Measurements from ENCODE around the gene BTRC.

Gene BTRC

DNA sequence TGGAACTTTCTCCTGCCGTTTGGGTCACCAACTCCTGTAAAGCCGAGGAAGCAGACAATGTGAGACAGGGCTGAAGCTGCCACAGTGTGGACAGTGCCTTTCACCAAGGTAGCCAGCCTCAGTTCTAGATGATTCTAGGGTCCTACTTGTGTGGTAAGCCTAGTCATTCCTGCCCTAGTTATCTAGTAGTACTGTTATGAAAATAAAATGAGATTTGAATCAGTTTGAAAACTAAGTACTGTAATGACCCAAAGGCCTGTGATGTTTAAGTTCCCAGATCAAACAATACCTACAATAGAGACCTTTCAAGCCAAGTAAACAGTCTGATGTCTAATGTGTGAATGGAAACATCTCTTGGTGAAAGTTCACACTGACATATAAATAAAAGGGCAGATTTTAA is 197.0 kb downstream of the BTRC start:
- DNase-seq: no peak

DNA sequence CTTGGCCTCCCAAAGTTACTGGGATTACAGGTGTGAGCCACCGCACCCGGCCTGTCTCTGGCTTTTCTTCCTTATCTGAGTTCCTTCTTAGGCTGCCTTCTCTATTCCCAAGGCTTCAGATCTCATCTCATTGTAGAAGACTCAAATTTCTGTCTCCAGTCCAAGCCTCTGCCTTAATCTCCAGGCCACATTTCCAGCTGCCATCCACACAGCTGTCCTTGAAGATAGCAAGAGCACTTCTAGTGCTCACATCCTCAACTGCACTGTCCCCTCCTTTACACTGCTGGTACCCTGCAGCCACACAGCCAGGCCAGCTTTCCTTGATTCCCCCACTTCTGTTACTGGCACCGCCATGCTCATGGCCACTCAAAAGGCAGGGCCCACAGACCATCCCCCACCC is 198.5 kb downstream of the BTRC start:
- no peak for DNase-seq

DNA sequence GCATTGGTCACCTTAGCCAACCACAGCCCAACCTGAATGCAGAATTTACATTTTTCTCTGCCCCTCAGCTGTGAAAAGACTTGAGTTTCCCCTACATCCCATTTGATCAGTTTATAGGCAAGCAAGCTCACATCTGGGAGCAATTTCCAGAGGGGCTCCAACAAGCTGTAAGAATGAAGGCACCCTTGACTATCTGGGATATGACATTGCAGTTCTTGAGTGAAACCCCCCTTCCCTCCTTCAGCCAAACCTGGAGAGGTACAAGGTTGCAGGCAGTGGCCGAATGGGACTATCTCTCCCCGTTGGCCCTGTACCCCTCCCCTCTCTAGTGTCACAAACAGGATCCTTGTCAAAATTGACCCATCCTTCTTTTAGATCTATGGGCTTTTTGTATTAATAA is 203.6 kb downstream of the BTRC start:
- DNase-seq: no peak

DNA sequence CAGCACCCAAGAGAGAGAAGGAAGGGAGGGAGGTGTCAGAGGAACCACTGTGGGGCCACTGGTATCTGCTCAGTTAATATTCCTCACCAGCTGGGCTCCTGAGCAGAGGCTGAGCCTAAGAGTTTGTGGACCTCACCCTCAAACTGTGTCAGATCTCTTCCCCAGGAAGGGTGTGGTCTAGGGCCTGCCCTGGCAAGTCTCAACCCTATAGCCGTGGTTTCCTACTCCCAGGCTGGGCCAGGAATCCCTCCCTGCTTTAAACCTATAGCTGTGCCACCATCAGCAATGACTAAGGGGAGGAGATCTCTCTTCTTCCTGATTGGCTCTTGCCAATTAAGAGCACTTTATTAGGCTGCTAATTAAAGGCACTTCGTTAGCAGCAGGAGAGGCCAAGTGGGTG is 204.2 kb downstream of the BTRC start:
- no peak for DNase-seq

DNA sequence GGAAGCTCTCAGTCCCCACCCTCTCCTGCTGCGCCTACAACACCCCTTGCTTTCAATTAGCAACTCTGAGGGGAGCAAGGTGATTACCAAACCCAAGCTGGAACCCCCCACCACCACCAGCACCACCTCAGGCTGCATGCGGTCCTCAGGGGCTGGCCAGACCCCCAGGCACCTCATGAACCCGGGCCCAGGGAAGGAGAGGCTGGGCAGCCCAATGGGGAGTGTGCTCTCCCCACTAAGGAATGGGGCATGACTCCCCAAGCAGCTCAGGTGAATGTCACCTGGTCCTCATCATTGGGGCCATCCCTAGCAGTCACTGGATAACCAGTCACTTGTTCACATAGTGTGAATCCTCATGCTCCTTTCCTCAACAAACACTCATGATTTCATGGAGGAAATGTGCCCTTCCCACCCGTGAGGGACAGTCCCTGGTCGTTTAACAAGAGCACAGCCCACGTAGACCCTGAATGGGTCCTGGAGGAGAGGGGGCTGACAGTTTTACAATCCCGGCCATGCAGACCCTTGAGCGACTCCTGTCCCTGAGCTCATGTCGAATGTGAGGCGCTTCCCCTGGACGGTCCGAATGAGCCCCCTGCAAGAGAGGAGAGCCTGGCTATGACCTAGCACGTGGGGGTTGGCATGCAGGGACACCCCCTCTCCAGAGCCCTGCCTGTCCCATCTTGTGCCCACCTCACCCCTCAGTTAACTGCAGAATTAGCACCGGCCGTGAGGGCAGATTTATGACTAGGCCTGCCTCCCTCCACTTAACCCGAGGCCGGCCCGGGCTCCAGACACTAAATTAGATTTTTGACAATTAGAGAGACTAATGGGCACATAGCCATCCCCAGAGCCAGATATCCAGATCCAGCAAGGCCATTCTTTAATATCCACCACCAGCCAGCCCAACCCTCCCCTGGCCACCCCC is 205.0 kb downstream of the BTRC start:
- DNase-seq: no peak

DNA sequence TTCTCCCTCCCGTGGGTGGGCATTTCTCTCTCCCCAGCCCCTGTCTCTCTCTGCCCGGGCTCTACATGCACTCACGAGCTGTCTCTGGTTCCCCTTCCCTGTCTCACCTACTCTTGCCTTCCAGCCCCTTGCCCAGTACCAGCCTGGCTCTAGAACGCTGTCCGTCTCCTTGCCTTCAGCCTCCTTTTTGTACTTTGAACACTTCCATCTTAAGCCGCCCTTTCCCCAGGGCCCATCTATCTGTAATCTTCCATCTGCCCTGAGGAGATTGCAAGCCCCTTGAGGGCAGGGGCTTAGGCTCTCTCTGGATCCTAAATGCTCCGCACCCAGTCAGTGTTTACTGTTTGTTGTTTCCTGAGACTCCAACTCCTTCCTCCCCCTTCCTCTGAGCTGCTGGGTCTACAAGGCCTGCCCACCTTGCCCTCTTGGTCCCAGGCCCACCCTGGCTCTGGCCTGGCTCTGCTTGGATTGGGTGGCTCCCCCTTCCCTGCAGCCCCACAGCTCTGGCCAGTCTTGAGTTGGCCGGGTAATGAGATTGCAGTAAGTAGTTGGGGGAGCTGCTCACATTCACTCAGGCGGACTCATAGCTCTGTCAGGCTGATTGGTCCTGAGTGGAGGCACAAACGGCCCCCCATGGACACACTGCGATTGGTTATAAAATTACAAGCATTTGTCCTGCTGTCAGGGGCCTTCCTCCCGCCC is 205.8 kb downstream of the BTRC start:
- DNase-seq: no peak

DNA sequence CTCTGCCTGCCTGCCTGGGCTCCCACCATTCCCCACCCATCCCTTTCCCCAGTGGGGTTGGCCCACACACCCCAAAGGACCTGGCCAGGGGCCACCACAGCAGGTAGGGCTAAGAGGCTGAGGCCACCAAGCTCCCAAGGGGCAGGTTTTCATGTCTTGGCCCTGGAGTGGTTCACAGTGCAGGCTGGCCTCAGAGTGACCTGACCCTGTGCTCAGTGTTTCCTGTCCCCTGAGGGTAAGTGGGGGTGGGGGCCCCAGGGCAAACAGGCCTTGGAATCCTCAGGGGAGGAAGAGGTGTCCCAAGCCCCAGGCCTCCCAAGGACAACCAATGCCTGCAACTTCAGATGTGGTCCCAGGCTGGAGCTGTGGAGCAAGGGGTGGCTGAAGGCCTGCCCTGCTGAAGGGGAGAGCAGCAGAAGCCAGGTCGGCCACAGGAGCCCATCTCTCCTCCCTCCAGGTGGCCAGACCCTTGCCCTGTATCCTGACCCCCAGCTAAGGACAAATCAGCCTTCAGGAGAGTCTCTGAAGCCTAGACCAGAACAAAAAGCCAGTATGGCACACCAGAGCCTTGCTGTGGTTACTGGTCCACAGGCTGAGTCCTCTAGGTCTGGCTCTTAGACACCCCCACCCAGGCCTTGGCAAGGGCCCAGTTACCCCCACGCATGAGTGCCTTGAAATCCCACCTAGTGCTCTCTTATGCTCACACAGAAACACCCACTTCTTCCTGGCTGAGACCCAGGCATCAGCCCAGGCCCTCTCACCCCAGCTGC is 206.5 kb downstream of the BTRC start:
- DNase-seq: no peak

DNA sequence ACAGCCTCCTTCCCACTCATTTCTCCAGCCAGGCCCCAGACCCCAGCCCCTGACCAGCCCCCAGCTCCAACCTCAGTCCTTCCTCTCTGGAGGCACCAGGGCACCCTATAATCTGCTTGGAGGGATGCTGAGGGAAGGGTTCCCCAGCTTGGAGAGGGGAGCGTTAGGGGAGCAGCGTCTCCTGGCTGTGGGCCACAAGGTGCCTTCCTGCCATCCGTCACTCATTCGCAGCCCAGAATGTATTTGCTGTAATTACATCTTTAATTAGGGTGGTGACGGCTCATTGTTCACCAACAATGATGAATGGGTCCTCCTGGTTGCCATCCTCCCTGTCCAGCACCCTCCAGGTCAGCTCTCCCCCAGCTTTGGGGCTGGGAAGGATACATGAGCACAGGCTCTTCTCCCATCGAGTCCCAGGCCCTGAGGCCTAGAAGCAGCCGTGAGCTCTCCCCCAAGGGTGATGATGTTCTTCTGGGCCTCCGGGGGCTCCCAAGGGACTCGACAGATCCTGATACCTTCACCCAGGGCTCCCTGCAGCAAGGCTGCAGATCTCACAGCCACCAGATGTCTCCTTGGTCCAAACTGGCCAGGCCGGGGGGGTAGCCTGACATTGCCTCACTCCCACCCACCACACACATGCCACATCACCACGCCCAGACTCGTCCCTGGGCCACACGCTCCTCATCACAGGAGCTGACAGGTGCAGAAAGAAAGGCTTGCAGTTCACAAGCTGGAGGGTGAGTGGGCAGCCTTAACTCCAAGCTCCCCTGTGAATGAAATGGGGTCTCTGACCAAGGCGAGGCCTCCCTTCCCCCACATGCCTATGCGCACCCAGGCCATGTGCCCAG is 207.3 kb downstream of the BTRC start:
- DNase-seq: no peak

DNA sequence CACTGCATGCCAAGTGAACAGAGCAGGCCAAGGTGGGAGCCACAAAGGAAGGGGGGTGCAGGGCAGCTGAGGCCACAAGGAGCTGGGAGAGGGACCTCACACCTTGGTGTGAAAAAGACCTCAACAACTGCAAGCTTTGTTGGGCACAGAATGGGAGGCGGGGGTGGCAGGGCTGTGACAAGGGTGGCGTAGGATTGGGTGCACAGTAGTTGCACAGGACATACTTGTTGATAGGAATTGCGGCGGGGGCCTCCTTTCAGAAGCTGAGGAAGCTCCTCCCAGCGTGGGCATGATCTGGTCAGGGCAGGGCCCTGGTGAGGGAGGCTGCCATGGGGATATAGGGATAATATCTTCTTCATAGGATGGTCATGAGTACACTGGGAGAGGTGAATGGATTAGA is 208.3 kb downstream of the BTRC start:
- DNase-seq: no peak

DNA sequence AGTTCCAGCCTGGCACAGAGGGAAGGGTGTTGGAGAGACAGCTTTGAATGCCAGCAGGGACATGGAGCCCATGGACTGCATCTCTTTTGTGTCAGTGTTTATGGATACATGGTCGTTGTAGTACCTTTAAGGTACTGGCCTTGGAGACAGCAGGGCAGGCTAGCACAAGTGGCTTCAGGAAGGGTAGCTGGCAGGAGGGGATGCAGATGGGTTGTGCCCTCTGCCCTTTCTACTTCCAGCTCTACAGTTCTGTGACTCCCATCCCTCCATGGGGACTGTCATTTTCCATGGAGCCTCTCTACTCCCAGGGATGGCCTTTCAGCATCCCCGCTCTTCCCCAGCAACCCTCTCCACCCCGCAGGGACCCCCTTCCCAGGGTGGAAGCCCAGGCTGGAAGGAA is 209.0 kb downstream of the BTRC start:
- no peak for DNase-seq

DNA sequence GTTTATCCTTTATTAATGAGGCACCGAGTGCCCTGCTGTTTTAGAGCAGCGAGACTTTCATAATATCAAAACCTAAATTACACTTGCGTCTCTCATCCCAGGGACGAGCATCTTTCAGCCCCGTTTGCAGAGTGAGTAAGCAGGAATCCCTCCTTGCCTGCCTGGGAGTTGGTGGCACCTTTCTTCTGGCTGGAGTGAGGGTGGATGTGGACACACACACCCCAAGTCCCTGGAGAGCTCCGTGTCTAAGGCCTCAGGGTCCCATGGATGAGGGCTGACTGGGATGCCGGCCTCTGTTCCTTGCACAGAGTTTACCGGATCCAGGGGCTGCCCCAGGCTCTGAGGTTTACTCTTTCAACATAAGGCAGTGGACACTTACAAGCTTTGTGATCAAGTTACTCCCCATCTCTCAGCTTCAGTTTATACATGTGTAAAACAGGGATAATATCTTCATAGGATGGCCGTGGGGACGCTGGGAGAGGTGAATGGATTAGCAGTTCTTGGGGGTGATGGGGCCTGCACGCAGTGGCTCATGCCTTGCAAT is 209.6 kb downstream of the BTRC start:
- DNase-seq: no peak

DNA sequence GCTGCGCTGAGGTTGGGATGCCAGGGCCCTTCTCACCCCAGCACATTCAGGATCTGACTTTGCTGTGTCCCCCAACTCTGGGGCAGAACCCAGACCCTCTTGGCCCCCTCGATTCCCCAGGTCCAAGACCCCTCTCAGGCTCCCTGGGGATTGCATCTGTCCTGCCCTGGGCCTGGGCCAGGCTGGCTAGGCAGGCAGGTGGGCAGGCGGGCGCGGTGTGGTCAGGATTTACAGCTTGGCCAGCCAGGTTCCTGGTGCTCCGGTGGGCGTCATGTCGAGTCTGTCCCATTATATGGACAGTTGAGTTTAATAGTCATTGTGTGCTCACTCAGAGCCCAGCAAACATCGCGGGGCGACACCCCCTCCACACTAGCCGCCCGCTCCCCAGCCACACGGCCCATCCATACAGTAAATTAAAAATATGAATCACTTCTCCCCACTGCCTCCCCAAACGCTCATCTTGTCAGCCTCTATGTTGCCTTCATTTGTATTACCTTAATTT is 210.6 kb downstream of the BTRC start:
- no peak for DNase-seq

DNA sequence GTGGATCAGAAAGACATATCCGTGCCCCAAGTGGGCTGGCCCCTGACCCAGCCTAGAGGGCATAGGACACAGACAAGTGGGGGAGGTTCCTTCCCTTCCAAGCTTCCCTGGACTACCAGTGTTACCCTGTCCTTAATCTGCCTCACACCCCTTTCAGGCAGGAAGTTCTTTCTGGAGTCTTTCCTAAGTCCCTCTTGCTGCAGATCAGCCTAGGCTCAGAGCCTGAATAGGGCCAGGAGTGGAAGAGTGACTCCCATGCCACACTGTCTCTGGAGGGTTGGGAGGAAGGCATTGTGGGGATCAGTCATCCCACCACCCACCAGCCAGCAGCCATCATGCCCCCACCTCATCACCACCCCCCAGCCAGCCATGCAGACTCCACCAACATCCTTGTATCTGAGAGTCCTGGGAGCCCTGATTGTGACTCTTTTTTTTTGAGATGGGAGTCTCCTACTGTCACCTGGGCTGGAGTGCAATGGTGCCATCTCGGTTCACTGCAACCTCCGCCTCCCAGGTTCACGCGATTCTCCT is 211.5 kb downstream of the BTRC start:
- DNase-seq: no peak

DNA sequence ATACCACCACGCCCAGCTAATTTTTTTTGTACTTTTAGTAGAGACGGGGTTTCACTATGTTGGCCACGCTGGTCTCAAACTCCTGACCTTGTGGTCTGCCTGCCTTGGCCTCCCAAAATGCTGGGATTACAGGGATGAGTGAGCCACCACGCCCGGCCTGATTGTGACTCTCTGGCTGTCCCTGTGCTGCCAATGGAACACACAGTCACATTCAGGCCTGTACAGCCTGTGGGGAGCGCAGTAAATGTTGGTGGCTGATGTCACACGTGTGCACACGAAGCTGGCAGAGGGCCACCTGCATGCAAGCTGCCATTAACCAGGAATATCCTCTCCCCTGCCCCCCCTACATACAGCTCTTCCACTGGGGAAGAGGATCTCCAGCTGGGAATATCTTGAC is 212.0 kb downstream of the BTRC start:
- DNase-seq: no peak

DNA sequence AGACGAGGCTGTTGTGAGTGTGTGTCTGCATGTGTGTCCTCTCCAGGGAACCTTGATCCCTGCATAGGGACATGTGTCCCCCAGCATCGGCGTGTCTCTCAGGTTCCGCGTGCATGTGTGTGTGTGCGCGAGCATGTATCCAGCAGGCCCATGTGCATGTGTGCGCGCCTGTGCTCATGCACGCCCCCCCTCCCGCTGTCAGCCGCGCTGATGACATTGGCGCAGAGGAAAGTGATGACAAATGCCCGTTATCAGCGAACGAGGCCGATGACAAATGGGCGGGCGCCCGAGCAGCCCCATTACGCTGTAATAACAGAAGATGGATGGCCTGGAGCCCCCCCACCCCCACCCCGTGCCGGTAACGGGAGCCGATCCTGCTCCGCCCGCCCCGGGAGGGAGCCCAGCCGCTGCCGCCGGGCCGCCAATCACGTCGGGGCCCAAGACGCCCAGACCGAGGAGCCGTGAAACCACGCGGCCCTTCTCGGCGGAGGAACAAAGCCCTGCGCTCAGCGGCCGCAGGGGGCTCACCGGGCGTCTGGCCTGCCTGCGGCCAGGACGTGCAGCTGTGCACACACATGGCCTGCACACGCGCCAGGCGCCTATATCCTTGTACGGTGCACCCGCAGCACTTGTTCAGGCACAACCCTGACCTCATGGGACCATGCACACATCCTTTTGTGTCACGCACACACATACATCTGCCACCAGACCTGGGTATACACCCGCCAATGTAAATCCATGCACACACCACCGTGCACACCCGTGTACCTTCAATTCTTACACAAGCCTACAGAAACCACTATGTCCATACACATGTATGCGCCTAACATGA is 212.6 kb downstream of the BTRC start:
- DNase-seq: no peak

DNA sequence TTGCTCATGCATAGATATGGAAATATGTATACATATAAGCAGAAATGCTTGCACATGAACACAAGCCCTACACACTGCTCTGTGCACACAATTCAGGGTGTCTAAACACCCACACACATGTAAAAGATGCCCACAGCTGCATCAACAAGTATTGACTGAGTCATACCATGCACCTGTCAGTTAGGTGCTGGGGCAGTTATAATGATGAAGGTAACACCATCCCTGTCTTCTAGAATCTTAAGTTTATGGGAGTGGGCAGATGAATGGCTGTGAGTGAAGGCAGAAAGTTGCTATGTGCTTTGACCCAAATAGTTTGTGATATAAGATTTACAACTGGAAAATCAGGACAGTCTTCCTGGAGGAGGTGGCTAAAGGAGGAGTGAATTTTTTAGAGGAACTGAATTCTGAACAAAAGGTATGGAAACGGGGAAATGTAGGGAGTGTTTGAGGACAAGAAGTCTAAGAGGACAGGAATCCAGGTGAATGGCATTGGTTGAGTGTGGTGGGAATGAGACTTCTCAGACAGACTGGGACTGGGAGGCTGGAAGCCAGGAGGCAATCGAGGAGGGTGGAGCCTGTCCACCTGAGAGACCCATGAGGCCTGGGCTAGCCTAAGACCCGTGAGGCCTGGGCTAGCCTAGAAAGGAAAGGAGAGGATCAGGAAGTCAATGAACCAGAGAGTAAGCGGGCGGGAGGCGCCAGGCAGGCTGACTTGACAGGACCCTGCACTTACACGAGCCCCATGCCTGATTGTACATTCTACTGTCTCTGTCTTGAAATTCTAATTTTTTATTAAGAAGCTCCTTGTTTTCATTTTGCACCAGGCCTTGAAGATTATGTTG is 213.4 kb downstream of the BTRC start:
- DNase-seq: no peak

DNA sequence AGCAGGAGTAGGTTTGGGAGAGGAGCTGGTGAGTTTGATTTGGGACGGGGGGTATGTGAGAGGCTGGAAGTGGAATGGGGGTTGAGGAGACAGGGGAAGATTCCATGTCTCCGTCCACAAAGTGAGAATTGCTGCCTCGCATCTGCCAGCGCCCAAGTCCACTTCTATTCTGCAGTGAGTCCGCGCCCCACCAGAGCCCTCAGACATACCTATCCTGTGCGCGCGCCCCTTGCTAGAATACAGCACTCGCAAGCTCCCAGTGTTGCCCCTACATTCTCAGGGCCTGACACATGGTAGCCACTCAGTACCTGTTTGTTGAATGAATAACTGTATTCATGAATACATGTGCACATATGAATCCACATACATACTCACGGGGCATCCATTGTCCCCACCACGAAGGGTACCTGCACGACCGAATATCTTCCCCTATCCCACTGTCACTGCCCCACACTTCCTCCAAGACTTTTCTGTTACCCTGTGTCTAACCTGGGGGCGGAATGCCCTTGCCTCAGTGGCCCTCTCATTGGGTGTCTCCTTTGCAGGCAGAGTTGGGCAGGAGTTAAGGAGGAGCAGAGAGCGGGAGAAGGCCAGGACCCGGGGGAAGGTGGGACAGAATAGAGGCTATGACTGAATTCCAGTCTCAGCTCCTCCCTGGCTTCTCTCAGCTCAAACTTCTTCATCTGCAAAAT is 214.2 kb downstream of the BTRC start:
- DNase-seq: no peak

DNA sequence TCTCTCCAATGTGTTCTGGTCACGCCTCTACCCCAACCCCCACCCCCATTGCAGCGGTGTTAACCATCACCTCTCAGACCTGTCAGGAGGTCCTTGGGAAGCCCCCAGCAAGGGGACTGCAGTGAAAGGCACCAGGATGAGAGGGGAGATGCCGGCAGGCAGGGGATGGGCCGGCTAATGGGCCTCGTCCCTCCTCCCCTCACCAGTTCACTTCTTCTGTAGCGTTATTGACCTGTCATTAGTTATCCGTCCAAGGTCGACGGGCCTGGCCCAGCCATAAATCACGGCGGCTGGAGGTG is 215.3 kb downstream of the BTRC start:
- DNase-seq: no peak

DNA sequence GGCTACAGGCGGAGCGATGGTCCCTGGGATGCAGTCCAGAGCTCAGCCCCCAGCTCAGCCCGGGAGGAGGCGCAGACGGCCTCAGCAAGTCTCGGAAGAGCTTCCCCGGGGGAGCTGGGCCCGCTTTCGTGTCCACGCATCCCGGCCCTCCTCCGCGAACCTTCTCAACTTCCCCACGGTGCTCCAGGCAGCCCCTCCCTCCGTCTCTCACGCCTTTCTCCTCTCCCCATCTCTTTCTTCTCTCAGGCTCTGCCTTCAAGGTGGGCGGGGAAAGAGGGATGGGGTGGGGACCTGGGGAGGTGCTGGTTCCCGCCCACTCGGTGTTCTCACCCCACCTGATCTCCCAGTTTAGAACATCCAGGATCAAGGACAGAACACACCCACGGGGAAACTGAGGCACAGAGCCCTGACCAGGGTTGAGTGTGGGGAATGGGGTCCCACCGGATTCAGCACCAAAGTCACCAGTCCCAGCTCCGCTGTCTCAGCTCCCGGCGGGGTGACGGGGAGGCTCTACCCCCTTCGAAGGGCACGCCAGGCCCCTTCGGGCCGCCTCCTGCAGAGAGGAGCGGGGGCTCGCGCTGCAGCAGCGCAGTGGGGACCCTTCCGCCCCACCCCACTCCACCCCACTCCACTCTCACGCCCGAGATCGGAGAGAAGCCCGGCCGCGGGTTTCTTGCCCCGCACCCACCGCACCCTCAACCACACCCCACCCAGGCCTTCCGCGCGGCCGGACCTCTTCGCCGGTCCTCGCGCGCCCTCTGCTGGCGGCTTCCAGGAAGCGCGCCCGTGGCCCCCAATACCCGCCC is 215.9 kb downstream of the BTRC start:
- DNase-seq: no peak

Data from NCI-H446 treated with DMSO at 0.1 percent for 48 hours (cell line).